Measurements from ENCODE around the gene ODF2. TPM values are rescaled to one million over a fixed set of nuclear protein-coding genes. Genes with fewer than 3 reads are reported as not detected.
"Not testable (repeated sequence)": the region's sequence is repeated elsewhere in the genome, so short reads cannot be mapped to it uniquely, and the experiment has no call there.

Gene ODF2
- polyA plus RNA-seq, 3 donors: 50.4 to 55.1 (median 50.7) TPM

- no peak for DNase-seq
Observed at GRCh38 chr9:128479262-128479661, 23.5 kb downstream of the ODF2 start.

GRCh38 chr9:128481561-128481960 lies 25.8 kb downstream of the ODF2 start:
- DNase-seq: no peak

DNA sequence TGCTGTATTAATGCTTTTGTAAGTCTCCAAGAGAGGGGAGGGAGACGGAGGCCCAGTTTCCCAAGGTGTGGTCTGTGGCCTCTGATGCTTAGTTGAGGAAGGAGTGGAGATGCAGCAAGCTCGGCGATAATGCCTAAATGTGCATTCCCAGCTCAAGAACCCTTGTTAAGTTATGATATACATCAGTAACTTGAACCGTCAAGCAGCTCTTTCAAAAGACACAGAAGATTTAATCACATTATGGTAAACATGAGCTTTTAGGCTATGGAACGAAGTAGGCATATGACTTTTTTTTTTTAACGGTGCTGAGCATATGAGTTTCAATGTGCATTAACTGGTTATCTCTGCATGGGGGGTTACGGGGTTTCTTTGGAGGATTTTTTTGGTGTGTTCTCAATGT lies 26.4 kb downstream of the ODF2 start:
- DNase-seq: no peak

GRCh38 chr9:128484686-128485413 lies 29.0 kb downstream of the ODF2 start:
- no peak for DNase-seq

DNA sequence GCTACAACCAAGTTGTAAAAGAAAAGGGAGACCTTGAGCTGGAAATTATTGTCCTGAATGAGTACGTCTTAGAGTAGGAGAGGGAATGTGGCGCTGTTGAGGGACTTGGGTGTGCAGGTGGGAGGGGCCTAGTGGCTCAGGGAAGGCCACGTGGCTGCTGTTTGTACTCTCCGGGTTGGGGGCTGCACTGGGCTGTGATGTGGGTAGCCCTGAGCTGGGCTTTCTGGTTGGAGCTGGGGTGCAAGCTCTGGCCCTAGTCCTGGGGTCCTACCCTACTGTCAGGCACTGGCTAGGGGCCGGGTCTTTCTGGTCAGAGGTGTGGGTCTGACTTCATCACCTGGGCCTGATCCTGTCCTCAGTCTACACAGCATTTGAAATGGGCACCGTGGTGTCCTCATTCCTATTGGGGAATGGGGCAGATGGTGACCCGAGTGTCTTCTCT lies 29.6 kb downstream of the ODF2 start:
- no peak for DNase-seq

GRCh38 chr9:128486201-128486600 lies 30.4 kb downstream of the ODF2 start:
- no peak for DNase-seq

GRCh38 chr9:128493424-128493823 lies 37.6 kb downstream of the ODF2 start:
- no peak for DNase-seq

DNA sequence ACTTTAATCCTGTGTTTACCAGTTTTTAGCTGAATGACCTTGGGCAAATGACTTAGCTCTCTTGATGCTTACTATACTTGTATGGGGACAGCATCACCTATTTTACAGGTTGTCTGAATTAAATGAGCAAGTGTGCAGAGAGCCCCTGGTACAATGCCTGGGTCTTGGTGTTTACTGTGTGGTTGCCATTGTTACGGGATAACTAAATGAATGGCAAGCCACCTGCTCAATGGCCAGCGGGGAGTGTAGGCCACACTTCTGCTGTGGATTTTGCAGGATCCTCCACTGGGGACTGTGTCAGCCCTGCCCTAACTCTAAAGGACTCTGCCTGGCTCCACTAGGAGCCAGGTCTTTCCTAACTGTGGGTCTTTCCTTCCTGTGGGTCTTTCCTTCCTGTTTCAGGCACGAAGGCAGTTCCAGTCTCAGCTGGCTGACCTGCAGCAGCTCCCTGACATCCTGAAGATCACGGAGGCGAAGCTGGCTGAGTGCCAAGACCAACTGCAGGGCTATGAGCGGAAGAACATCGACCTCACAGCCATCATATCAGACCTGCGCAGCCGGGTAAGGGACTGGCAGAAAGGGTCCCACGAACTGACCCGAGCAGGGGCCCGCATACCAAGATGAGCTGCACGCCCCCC lies 38.4 kb downstream of the ODF2 start:
- peak; percentile 27 for DNase-seq

DNA sequence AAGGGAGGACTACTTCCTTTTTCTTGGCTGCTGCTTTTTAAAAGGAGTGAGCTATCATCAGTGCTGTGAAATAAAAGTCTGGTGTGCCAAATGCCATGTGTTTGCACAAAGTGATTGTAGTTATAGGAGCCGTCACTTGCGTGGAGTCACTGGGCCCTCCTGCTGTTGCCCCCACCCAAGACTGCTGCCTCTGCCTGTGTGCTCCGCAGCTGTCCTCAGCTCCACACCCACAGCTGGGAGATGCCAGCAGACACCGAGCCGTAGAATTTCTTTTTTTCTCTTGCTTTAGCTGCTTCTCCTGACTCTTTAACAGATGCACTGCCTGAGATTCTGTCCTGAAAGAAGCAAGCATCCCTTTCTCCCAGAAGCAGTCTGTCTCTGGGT lies 38.9 kb downstream of the ODF2 start:
- no peak for DNase-seq

- no peak for DNase-seq
Observed at GRCh38 chr9:128495296-128495695, 39.5 kb downstream of the ODF2 start.

- DNase-seq: no peak
Observed at GRCh38 chr9:128495804-128496417, 40.1 kb downstream of the ODF2 start.

DNA sequence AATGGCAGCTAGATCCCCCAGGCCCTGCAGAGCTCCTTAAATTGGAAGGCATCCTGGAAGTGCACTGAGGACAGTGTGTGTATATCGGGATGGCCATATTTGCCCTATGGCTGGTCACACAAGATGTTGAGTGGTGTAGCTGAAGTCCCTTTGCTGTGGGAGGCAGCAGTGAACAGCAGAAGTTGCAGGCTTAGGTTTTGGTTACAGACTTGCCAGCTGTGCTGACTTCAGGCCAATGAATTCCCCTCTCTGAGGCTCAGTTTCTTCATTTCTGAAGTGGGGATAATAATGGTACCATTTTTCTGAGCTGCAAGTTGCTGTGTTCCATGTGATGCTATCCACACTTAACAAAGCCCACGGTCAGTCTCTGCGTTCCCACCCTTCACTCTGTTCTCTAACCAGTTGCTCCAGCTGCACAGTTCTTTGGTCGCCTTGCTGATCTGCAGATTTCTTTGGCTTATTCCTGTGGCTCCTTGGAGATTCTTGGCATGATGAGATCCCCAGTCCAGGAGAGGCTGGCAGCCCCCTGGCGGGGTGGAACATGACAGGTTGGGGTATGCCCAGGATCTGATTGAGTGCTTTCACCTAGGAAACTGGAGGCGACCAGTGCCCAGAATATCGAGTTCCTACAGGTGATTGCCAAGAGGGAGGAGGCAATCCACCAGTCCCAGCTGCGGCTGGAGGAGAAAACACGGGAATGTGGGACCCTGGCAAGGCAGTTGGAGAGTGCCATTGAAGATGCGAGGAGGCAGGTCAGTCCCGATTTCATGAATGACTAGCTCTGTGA lies 42.2 kb downstream of the ODF2 start:
- no peak for DNase-seq

GRCh38 chr9:128498911-128499310 lies 43.1 kb downstream of the ODF2 start:
- no peak for DNase-seq

GRCh38 chr9:128499920-128500319 lies 44.1 kb downstream of the ODF2 start:
- no peak for DNase-seq

DNA sequence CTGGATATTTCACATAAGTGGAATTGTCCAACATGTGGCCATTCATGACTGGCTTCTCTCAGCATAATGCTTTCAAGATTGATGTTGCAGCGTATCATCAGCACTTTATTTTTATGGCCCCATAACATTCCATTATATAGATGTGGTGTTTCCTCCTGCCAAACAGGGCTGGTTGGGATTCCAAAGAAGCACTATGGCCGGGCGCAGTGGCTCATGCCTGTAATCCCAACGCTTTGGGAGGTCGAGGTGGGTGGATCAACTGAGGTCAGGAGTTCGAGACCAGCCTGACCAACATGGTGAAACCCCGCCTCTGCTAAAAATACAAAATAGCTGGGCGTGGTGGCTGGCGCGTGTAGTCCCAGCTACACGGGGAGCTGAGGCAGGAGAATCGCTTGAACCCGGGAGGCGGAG lies 47.6 kb downstream of the ODF2 start:
- not testable (repeated sequence) for DNase-seq

- DNase-seq: no peak
Observed at GRCh38 chr9:128503870-128504269, 48.1 kb downstream of the ODF2 start.

GRCh38 chr9:128504485-128505413 lies 48.9 kb downstream of the ODF2 start, which contains the start of gene GLE1:
TSS of gene GLE1 (plus strand) at chr9:128504719. CDS start at chr9:128504806, 87 bp downstream.
- peak; percentile 91 for DNase-seq

GRCh38 chr9:128505414-128505765 lies 49.6 kb downstream of the ODF2 start:
- DNase-seq: no peak

- DNase-seq: not testable (repeated sequence)
Observed at GRCh38 chr9:128505906-128506305, 50.1 kb downstream of the ODF2 start.

DNA sequence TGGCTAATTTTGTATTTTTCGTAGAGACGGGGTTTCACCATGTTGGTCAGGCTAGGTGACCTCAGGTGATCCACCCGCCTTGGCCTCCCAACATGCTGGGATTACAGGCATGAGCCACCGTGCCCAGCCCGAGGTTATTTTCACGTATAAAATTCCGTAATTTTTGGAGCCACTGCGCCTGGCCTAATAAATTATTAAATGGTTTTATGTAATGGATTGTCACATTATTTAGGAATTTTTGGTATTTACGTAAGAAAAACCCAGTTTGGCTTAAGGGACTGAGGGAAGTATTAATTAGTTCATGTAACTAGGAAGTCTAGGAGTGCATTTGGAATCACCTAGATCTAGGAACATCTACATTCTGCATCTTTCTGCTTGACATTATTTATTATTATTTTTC lies 57.0 kb downstream of the ODF2 start:
- no peak for DNase-seq

- peak; percentile 33 for DNase-seq
Observed at GRCh38 chr9:128521956-128522355, 66.2 kb downstream of the ODF2 start.

All from renal pelvis (tissue), 4 donors.